Left kidney (tissue), 1 donor: Measurements from ENCODE around the gene OR13C9. TPM values are rescaled to one million over a fixed set of nuclear protein-coding genes. Genes with fewer than 3 reads are reported as not detected.

ENCODE experiments used
- polyA plus RNA-seq: library from polyadenylated mRNA; unstranded; fragments of 120-200 nt; gene quantifications from one replicate; pipeline ENCODE4 v1.2.1, GENCODE V29; 2013; ENCODE audit not compliant: insufficient read length

OR13C9 gene
- polyA plus RNA-seq, 1 donor, result not detected

Other genes starting within 250 kb of the OR13C9 start
- not detected for gene OR13F1, start 113.9 kb downstream of the OR13C9 start, polyA plus RNA-seq
- gene OR13C4, start 91.0 kb downstream of the OR13C9 start, polyA plus RNA-seq, result not detected
- not detected for gene OR13C3, start 81.3 kb downstream of the OR13C9 start, polyA plus RNA-seq
- gene OR13C8, start 49.0 kb downstream of the OR13C9 start, polyA plus RNA-seq, result not detected
- 0.33 TPM for gene OR13C5, start 18.8 kb downstream of the OR13C9 start, polyA plus RNA-seq
- gene OR13C2, start 12.6 kb downstream of the OR13C9 start, polyA plus RNA-seq, result not detected
- gene OR13D1, start 76.3 kb upstream of the OR13C9 start, polyA plus RNA-seq, result not detected
- gene NIPSNAP3A, start 129.5 kb upstream of the OR13C9 start, polyA plus RNA-seq, result 51.7 TPM
- gene NIPSNAP3B, start 145.9 kb upstream of the OR13C9 start, polyA plus RNA-seq, result 15.9 TPM